HG02885 (cell line): ENCODE measurements around the gene CEP83.
"Not testable (repeated sequence)": the region's sequence is repeated elsewhere in the genome, so short reads cannot be mapped to it uniquely, and the experiment has no call there.

Experiments used
- ATAC-seq: cut with Tn5 transposase; IDR thresholded peaks from one replicate; pipeline ENCODE4 v1.9.1; 2021; ENCODE audit warnings: mild to moderate bottlenecking; ENCODE audit not compliant: unreplicated experiment, poor library complexity

CEP83 gene

DNA sequence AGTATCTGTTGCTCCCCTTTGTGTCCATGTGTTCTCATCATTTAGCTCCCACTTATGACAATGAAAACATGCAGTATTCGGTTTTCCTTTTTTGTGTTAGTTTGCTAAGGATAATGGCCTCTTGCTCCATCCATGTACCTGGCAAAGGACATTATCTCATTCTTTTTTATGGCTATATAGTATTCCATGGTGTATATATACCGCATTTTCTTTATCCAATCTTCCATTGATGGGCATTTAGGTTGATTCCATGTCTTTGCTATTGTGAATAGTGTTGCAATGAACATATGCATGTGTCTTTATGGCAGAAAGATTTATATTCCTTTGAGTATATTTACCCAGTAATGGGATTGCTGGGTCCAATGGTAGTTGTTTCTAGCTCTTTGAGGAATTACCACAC lies 143.1 kb downstream of the CEP83 start:
- not testable (repeated sequence) for ATAC-seq

DNA sequence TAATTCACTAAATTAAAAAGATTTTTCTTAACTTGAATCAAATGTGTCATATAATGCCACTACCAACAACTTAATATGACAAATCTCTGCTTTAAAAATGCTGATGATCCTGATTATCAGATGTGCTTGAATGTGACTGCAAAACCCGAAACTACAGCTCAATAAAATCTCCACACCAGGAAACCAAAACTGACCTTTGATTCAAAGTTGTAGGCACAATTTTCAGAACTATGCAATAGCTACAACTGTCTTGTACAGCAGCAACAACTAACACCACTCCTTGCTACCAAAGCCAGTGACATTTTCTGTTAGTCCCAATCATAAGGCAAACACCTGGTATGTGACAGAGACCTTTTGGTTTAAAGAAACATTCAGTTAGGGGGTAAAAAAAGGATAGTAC lies 147.3 kb downstream of the CEP83 start:
- ATAC-seq: no peak

DNA sequence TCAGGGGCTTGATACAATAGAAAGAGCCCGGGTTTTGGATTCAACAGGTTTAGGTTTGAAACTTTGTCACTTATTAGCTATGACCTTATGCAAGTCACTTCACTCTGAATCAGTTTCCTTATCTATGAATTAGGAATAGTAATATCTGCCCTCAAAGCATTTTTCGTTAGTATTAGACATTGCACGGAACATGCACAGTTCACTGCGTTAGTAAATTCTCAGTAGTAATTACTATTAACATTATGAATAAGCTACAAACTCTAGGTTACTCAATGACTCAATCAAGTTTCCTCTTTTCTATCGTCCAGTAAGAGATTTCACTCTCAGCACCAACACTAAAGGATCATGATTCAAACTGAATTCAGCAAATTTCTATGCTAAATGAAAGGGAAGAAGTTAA lies 150.3 kb downstream of the CEP83 start:
- peak; percentile 80 for ATAC-seq

- ATAC-seq: no peak
These were observed 151.1 kb downstream of the CEP83 start for GRCh38 chr12:94308612-94309011.

GRCh38 chr12:94305130-94305957 lies 154.3 kb downstream of the CEP83 start:
- ATAC-seq: peak; percentile 69

DNA sequence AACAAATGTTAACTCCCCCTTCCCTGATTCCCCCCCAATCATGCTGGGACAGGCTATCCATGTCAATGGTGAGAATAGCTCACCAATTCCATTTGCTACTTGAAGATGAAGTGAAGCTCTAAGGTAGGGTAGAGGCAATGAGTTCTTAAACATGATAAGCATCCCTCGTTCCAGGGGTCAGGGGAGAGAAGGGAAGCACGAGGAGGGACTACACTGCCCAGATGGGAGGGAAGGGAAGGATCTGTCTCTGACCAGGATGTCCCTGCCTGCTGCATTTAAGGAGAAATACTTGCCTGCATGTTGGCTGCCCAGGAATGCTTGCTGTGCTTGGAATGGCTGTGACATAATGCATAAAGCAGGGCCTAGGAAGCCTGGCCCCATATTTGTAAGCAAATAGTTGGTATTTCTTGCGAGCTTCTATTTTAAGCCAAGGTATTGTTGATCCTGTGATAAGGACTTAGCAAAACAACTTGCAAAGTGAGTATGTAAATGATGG lies 155.1 kb downstream of the CEP83 start:
- ATAC-seq: no peak

GRCh38 chr12:94304012-94304411 lies 155.7 kb downstream of the CEP83 start:
- no peak for ATAC-seq

DNA sequence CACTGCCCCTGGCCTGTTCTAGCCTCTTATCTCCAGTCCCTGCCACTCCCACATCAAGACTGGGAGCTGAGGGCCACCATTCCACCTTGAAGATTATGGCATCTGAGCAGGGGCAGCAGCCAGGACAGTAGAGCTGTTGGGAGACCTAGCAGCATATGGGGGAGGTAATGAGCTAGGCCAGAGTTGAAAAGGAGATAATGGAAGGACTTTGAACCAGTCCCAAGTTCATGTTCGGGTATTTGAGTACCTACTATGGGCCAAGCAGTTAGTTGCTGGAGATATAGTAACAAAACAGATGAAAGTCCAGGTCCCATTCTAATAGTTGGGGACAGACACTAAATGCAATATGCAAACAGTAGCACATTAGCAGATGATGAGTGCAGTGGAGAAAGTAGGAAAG lies 159.8 kb downstream of the CEP83 start:
- no peak for ATAC-seq

DNA sequence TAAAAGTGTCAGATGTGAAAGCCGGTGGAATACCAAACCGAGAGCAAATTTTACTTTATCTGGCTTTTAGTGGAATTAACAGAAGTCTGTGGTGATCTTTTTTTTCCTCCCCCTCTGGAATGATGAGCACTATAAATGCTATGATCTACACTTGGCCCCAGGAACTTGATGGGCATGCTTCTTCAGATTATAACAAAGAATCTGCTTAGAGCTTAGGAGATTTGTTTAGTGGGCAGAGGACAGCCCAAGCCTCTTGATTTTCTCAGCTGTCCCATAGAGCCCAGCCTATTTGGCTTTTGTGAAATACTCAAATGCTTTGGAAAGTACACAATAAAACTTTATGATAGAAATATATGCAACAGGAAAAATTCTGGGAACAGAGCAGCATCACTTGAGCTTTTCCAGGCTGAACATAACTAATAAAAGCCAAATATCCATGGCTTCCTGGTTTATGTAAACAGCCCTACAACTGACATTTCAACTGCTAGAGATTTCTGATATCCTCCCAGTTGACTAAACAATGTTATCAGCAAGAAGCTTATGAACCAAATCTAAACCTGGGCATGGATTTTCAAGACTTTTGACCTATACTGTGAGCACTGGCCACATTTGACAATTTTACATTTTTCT lies 161.7 kb downstream of the CEP83 start:
- no peak for ATAC-seq

GRCh38 chr12:94297096-94297699 lies 162.5 kb downstream of the CEP83 start:
- no peak for ATAC-seq

- no peak for ATAC-seq
These were observed 169.3 kb downstream of the CEP83 start for GRCh38 chr12:94290353-94290752.

- no peak for ATAC-seq
These were observed 170.0 kb downstream of the CEP83 start for GRCh38 chr12:94289461-94290312.

GRCh38 chr12:94287245-94287628 lies 172.4 kb downstream of the CEP83 start:
- no peak for ATAC-seq

DNA sequence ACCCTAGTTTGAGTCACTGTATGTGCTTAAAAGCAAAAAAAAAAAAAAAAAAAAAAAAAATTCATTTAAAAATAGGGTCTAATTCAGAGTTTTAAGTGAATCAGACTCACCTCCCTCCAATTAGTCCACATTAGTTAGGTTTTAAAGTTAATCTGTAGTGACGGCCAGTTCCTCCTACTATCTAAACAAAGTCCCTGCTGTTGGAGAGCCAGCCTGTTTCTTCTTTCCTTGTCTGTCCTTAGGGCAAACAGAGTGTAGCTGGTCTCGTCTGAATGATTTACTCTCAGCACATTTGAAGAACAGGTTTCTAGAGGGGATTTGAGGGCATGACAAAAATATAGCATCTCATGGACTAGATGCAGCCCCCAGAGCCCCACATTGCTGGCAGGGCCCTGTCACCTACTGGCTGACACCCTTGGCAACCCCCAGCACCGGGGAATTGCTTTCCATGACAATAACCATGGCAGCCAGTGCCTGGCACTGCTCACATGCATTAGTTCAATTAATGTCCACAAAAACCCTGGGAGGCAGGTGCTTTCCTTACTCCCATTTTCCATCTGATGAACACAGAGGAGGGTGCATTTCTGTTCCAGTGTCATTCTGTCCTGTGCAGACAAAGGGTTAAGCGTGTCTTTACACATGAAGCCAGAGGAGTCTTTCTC lies 173.0 kb downstream of the CEP83 start:
- ATAC-seq: no peak

GRCh38 chr12:94285943-94286582 lies 173.6 kb downstream of the CEP83 start:
- ATAC-seq: no peak

GRCh38 chr12:94284859-94285258 lies 174.8 kb downstream of the CEP83 start:
- no peak for ATAC-seq

GRCh38 chr12:94284046-94284445 lies 175.6 kb downstream of the CEP83 start:
- ATAC-seq: no peak

DNA sequence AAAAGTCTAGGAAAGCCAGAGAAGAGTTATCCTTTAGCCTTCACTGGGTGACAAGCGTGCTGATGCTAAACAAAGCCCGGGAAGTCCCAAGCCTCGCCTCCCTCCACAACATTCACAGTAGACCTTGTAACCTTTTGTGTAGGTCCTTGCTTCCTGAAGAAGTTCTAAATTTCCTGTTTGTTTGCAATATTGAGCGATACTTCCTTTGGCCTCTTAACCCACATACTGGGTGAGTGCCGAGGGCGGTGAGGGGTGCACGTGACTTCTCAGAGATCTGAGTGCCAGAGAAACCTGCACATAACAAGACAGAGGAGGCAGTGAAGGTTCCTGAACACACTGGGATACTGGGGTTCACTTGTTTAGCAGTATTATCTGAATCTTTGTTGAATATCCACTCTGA lies 177.0 kb downstream of the CEP83 start:
- ATAC-seq: no peak

DNA sequence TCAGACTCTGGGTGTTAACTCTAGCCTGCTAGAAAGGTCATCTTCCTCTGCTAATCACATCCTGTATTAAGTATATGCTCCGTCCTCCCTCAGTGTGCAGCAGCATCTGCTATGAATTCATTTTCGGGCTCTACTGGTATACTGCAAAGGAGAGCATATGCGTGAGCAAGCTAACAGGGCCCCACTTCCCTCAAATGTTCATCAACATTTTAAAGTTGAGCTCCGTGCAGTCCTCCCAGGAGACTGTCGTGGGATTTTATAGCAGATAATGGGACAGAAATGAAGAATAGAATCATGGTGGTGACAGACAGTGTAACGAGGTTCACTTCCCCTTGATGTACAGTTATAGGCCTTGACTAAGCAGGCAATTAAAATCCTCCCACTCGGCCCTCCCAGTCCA lies 179.6 kb downstream of the CEP83 start:
- ATAC-seq: no peak
